Stimulated activated CD8-positive, alpha-beta memory T cell treated with anti-CD3 and anti-CD28 coated beads, Interleukin-4, amount 100 ng/mL, for 24 hours (primary cell): ENCODE data around the gene CAB39.

Experiments used
- DNase-seq: peaks from one replicate; pipeline ENCODE4 v3.0.0-alpha.2; 2020; ENCODE audit warnings: low read depth

CAB39 gene

DNA sequence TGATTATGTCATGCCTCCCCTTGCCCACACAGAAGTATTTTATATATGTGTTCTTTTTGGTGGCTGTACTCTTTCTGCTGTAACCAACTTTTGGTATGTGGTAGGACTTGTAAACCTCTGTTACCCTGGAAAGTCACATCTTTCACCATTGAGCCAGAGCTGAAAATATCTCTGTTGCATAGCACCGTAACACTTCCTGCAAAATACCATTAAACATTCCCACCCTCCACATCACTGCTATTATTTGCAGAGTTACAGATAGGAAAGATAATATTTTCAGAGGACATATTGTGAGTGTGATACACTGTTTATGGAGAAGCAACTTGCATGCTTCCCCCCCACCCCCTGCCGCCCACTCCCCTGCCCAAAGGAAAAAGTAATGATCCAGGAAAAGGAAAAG, 44.8 kb downstream of the CAB39 start:
- DNase-seq, result no peak

- DNase-seq, result no peak
Measured at GRCh38 chr2:230758566-230759480, 46.2 kb downstream of the CAB39 start.

GRCh38 chr2:230759481-230760167, 47.0 kb downstream of the CAB39 start:
- DNase-seq, result no peak

GRCh38 chr2:230761704-230762103, 49.1 kb downstream of the CAB39 start:
- DNase-seq, result no peak

DNA sequence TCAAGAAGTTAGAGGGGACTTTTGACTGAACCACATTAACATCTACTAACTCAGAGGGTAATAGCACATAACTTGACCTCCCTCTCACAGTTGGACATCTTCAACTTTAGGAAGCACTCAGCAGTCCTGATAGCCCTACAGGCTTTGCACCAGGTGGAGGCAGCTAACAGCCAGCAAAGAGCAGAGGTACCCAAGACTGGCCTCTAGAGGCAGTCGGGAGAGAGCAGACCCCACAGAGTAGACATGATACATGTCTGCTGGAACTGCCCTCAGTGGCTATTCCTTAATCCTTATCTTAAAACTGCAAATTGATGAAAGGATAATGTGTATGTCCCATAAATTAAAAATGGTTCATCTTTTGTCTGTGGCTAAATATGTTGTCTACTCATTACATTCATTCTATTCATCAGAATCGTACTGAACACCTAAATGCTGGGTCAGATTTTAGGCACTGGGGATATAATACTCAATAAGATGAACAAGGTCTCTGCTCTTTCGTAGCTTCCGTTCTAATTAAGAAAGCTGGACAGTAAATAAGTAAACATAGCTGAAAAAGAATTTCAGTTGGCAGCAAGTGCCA, 49.8 kb downstream of the CAB39 start:
- no peak for DNase-seq

GRCh38 chr2:230764346-230764745, 51.7 kb downstream of the CAB39 start:
- no peak for DNase-seq

GRCh38 chr2:230765611-230766300, 53.1 kb downstream of the CAB39 start:
- DNase-seq, result no peak

- DNase-seq, result no peak
Measured at GRCh38 chr2:230767862-230768388, 55.3 kb downstream of the CAB39 start.

DNA sequence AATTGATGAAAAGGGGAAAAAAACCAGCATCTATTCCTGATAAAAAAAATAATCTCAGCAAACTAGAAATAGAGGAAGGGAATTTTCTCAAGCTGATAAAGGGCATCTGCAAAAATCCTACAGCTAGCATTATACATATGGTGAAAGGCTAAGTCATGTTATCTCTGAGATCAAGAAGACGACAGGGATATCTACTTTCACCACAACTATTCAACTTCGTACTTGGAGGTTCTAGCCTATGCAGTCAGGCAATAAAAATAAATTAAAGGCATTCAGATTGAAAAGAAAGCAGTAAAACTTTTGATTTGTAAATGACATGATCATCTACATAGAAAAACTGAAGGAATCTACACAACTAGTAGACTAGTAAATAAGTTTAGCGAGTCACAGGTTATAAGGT, 58.2 kb downstream of the CAB39 start:
- DNase-seq, result no peak

DNA sequence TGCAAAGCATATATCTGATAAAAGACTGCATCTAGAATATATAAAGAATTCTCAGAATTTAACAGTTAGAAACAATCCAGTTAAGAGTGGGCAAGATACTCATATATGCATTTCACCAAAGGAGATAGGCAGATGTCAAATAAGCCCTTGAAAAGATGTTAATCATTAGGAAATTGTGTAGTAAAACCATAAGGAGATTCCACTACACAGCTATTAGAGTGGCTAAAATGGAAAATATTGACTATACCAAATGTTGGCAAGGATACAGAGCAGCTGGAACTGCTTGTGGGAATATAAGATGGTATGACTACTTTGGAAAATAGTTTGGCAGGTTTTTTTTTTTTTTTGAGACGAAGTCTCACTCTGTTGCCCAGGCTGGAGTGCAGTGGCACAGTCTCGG, 59.5 kb downstream of the CAB39 start:
- DNase-seq, result no peak

- no peak for DNase-seq
Measured at GRCh38 chr2:230773039-230773773, 60.6 kb downstream of the CAB39 start.

DNA sequence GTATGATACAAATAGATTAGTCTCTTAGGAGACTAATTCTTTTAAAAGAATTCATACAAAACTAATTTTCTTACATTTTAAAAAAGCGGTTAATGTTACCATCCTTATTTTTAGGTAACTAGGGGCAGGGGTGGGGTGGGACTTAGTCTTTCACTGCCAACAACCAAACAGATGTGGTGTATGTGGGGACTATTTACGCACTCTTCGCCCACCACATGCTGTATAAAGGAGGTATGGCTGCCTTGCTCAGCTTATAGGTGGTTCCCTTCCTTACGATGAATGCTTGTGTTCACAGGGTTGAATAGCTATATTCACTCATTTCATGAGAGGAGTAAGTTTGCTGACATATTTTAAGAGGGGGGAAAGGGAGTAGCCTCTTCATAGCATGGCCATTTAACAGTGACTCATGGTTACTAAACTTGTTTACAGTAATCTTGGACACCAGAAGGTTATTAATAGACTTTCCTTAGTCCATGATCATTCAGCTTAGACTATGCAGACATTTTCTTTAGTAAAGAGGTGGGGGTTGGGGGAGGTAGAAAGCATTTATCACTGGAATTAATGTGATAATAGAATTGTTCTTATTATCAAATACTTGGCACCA, 61.8 kb downstream of the CAB39 start:
- DNase-seq, result no peak

GRCh38 chr2:230775737-230776136, 63.1 kb downstream of the CAB39 start:
- DNase-seq, result no peak

GRCh38 chr2:230777721-230778120, 65.1 kb downstream of the CAB39 start:
- no peak for DNase-seq

DNA sequence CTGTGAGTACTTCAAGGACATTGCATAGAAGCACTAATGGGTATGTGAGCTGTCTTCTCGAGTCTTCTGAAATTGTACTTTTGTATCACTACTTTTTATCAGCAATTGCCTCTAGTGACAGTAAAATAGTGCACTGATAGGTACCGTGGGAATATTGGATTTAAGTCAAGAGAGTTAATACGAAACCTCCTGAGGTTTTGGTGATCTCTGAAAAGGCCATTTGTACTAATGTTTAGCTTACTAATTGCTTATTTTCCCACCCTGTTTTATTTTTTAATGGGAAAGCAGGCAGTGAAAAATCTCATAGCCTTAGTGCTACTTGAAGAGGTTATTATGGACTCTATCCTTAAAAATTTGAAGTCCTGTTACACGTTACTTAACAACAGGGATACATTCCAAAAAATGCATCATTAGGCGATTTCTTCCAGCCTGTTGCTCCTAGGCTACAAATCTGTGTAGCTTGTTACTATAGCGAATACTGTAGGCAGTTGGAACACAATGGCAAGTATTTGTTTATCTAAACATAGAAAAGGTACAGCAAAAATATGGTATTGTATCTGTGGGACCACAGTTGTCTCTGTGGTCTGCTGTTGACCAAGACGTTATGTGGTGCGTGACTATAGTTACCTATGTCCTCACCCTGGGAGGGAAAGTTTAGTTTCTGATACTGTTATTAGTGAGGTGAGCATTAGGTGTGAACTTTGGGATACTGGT, 65.9 kb downstream of the CAB39 start:
- no peak for DNase-seq

DNA sequence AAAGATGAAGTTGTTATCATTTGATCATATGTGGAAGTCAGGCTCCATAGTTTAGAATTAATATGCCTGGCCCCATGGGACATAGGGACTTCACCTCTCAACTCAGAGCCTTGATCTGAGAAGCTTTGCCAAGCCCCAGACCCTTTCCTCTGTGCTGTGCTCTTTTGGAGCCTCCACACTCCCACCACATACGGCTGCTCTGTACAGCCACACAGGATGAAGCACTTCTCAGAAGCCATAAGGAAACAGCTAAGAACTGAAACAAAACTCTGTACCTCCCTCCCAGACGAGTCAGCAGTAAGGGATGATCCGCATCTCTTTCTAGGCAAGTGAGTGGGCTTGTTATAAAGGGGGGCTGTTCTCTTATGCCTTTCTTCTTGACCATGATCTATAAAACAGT, 66.5 kb downstream of the CAB39 start:
- DNase-seq, result no peak

DNA sequence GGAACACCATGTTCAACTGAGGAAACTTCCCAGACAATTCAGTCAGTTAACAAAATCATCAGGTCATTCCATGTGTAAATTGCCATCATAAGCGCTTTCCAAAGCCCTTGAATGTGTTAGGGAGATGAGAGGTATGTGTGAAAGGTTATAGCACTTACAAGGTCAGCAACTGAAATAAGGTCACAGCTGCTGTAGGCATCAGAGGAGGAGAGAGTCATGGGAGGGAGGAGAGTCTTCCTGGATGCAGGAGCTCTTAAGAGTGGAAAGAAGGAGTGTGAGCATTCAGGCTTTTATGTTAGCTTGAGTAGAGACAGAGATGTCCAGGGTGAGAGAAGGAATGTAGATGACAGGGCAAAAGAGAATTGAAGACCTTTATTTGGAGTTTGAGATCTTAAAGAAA, 67.0 kb downstream of the CAB39 start:
- DNase-seq, result no peak

DNA sequence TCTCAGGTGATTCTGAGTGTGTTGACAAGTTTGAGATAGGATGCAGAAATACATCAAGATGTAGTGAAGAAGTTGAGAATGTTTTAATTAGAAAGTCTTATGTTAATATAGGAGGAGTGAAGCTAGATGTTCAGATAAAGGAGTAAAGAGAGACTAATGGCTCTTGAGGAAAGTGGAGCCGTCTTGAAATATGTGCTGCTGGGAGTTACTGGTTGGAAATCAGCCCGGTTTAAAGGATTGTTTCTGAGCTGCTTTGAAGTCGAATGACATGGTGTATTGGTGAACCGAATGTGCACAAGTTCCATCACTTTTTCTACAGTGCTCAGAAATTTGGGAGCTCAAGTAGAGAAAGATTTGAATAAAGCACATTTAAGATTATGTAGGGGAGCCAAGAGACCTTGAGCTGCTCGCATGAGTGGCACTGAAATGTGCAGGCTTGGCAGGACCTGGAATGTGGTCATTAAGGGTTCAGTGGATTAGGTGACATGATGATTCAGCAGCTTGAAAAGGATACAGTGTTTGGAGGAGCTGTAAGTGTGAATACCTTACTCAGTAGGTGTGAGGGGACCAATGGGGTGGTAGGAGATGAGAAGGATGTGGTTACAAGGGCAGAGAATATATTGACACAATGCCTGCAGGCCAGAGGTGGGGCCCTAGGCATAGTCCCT, 68.6 kb downstream of the CAB39 start:
- no peak for DNase-seq

- DNase-seq, result no peak
Measured at GRCh38 chr2:230783101-230783500, 70.5 kb downstream of the CAB39 start.

- no peak for DNase-seq
Measured at GRCh38 chr2:230784795-230785194, 72.2 kb downstream of the CAB39 start.
